GM18507 (cell line): ENCODE measurements around the gene ABCA9.
A peak's percentile ranks its signal among the peaks of the same experiment; 100 is the strongest.
"Not testable (repeated sequence)": the region's sequence is repeated elsewhere in the genome, so short reads cannot be mapped to it uniquely, and the experiment has no call there.

Experiments used
- DNase-seq: peaks from one replicate; pipeline ENCODE4 v3.0.0; 2011; ENCODE audit warnings: low read depth; ENCODE audit not compliant: insufficient read length; ENCODE audit errors: extremely low spot score
- FAIRE-seq: peaks from 2 replicates; lab custom pipeline; 2011; peaks lifted over from hg19 to GRCh38; lab: Jason Lieb, UNC

Gene ABCA9

GRCh38 chr17:69044371-69044770 lies 16.4 kb downstream of the ABCA9 start:
- FAIRE-seq (no peak), DNase-seq (no peak)

GRCh38 chr17:69043098-69043734 lies 17.5 kb downstream of the ABCA9 start:
- DNase-seq (no peak), FAIRE-seq (no peak)

- FAIRE-seq, result no peak
Observed at GRCh38 chr17:69042308-69042707, 18.4 kb downstream of the ABCA9 start.

GRCh38 chr17:69031839-69032238 lies 28.9 kb downstream of the ABCA9 start:
- DNase-seq (no peak), FAIRE-seq (no peak)

More at GRCh38 chr17:69042308-69042707, 18.4 kb downstream of the ABCA9 start:
- no peak for DNase-seq

GRCh38 chr17:69030169-69030568 lies 30.6 kb downstream of the ABCA9 start:
- DNase-seq, result no peak
- no peak for FAIRE-seq

GRCh38 chr17:69018687-69019086 lies 42.0 kb downstream of the ABCA9 start:
- no peak for FAIRE-seq

GRCh38 chr17:69018022-69018615 lies 42.6 kb downstream of the ABCA9 start:
- no peak for DNase-seq
- FAIRE-seq, result no peak

More at GRCh38 chr17:69018687-69019086, 42.0 kb downstream of the ABCA9 start:
- no peak for DNase-seq

- no peak for DNase-seq
- no peak for FAIRE-seq
Observed at GRCh38 chr17:69015631-69016030, 45.1 kb downstream of the ABCA9 start.

- FAIRE-seq (no peak), DNase-seq (no peak)
Observed at GRCh38 chr17:69012895-69013805, 47.6 kb downstream of the ABCA9 start.

GRCh38 chr17:69009930-69010329 lies 50.8 kb downstream of the ABCA9 start:
- no peak for FAIRE-seq

GRCh38 chr17:69004759-69005158 lies 56.0 kb downstream of the ABCA9 start:
- not testable (repeated sequence) for DNase-seq

More at GRCh38 chr17:69009930-69010329, 50.8 kb downstream of the ABCA9 start:
- no peak for DNase-seq

GRCh38 chr17:68999743-69000142 lies 61.0 kb downstream of the ABCA9 start:
- FAIRE-seq, DNase-seq: not testable (repeated sequence)

More at GRCh38 chr17:69004759-69005158, 56.0 kb downstream of the ABCA9 start:
- not testable (repeated sequence) for FAIRE-seq

- FAIRE-seq, result no peak
Observed at GRCh38 chr17:68993112-68993511, 67.6 kb downstream of the ABCA9 start.

GRCh38 chr17:68987966-68988365 lies 72.8 kb downstream of the ABCA9 start:
- FAIRE-seq (no peak), DNase-seq (no peak)

More at GRCh38 chr17:68993112-68993511, 67.6 kb downstream of the ABCA9 start:
- no peak for DNase-seq

GRCh38 chr17:68981288-68981687 lies 79.4 kb downstream of the ABCA9 start:
- peak; percentile 77 for FAIRE-seq
- no peak for DNase-seq

- no peak for FAIRE-seq
- no peak for DNase-seq
Observed at GRCh38 chr17:68973098-68973846, 87.5 kb downstream of the ABCA9 start.

- DNase-seq, result no peak
- FAIRE-seq, result no peak
Observed at GRCh38 chr17:68972119-68972704, 88.5 kb downstream of the ABCA9 start.

GRCh38 chr17:68969101-68969500 lies 91.6 kb downstream of the ABCA9 start:
- DNase-seq (no peak), FAIRE-seq (no peak)

GRCh38 chr17:68963958-68964357 lies 96.8 kb downstream of the ABCA9 start:
- FAIRE-seq (no peak), DNase-seq (no peak)
